SJCRH30 (cell line): ENCODE measurements around the gene BPIFB1. TPM values are rescaled to one million over a fixed set of nuclear protein-coding genes. Genes with fewer than 3 reads are reported as not detected.

Experiments
- DNase-seq, 2 experiments: peaks; one replicate each; pipeline ENCODE4 v3.0.0-alpha.2; 2015 to 2020
- H3K27ac ChIP-seq: fragments of 250-450 bp; sonication (Bioruptor Pico); 2 replicates; pipeline ENCODE4 v1.5.1; 2020; ENCODE audit warnings: mild to moderate bottlenecking, moderate library complexity
- H3K27me3 ChIP-seq: fragments of 250-450 bp; sonication (Bioruptor Pico); 2 replicates; pipeline ENCODE4 v1.5.1; 2020; ENCODE audit warnings: mild to moderate bottlenecking, moderate library complexity
- H3K36me3 ChIP-seq: fragments of 250-450 bp; sonication (Bioruptor Pico); 2 replicates; pipeline ENCODE4 v1.5.1; 2020; ENCODE audit warnings: mild to moderate bottlenecking, moderate library complexity
- H3K4me1 ChIP-seq: fragments of 250-450 bp; sonication (Bioruptor Pico); 2 replicates; pipeline ENCODE4 v1.5.1; 2020; ENCODE audit warnings: mild to moderate bottlenecking, moderate library complexity
- H3K4me3 ChIP-seq: fragments of 250-450 bp; sonication (Bioruptor Pico); 2 replicates; pipeline ENCODE4 v1.5.1; 2020; ENCODE audit warnings: mild to moderate bottlenecking, moderate library complexity
- H3K9me3 ChIP-seq: fragments of 250-450 bp; sonication (Bioruptor Pico); replicated peaks from 2 replicates; pipeline ENCODE4 v1.5.1; 2020; ENCODE audit warnings: mild to moderate bottlenecking, moderate library complexity
- total RNA-seq: library from RNA; depleted of rRNA; stranded (reverse); fragments of >200 nt; shearing (Covaris generic); gene quantifications from 2 replicates; pipeline ENCODE4 v1.2.3, GENCODE V29; 2014; rRNA removed

The BPIFB1 gene, protein sequence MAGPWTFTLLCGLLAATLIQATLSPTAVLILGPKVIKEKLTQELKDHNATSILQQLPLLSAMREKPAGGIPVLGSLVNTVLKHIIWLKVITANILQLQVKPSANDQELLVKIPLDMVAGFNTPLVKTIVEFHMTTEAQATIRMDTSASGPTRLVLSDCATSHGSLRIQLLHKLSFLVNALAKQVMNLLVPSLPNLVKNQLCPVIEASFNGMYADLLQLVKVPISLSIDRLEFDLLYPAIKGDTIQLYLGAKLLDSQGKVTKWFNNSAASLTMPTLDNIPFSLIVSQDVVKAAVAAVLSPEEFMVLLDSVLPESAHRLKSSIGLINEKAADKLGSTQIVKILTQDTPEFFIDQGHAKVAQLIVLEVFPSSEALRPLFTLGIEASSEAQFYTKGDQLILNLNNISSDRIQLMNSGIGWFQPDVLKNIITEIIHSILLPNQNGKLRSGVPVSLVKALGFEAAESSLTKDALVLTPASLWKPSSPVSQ
- total RNA-seq = not detected in 2 replicates

DNA sequence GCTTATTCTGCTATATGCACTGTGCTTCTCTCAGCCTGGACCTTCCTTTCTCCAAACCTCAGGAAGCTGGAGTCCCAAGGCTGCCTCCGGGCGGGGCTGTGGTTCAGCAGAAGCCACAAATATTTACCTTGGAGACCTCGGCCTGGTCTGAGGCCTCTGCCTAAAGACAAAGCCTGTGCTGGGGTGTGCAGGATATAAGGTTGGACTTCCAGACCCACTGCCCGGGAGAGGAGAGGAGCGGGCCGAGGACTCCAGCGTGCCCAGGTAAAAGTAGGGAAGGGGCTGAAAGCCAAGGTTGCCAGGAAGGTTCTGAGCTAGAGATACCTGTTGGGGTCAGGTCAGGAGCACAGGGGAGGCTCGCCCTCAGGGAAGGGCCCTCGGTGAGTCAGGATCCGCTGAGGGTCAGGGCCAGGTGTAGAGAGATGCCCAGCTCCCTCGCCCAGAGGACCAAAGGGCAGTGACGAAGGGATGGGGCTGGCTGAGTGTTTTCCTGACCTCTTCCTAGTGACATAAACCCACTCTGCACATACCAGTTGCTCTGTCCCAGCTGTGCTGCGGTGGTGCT, at the start of gene BPIFB1:
Gene BPIFB1, plus strand, starts transcription at position 224 of the 565 bp plus-strand sequence. CDS start 2,860 bp downstream, outside the sequence.
- no peaks in the 10 kb centered on the region for H3K4me1 ChIP-seq
- no peak for DNase-seq
- H3K36me3 ChIP-seq = no peaks in the 10 kb centered on the region
- H3K9me3 ChIP-seq = no peaks in the 10 kb centered on the region
- no peak within 1 kb of the TSS for H3K27ac ChIP-seq
- peaks cover 71% of the 10 kb centered on the region for H3K27me3 ChIP-seq
- no peak within 1 kb of the TSS for H3K4me3 ChIP-seq

DNA sequence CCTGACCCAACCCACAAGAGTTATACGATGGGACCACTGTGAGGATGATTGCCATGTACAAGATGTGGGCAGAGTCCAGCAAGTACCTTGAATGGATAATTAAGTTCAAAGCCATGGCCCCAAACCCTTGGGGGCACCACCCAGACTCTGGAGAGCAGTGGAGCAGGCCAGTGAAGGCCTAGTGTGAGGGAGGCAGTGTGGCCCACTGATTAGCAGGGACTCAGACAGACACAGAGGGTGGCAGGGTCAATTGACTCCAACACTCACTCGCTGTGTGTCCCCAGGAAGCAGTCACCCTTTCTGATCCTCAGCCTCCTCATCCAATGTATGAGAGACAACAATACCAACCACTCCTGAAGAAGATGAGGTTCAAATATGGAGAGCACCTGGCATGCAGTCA, 49.0 kb upstream of the BPIFB1 start:
- no peaks in the 10 kb centered on the region for H3K9me3 ChIP-seq
- no peak overlapping the region for H3K27ac ChIP-seq
- H3K4me1 ChIP-seq = no peaks in the 10 kb centered on the region
- no peaks in the 10 kb centered on the region for H3K36me3 ChIP-seq
- no peak for DNase-seq
- H3K4me3 ChIP-seq = no peak overlapping the region
- H3K27me3 ChIP-seq = peaks cover 11% of the 10 kb centered on the region; the same call in 1 of the 2 replicates

DNA sequence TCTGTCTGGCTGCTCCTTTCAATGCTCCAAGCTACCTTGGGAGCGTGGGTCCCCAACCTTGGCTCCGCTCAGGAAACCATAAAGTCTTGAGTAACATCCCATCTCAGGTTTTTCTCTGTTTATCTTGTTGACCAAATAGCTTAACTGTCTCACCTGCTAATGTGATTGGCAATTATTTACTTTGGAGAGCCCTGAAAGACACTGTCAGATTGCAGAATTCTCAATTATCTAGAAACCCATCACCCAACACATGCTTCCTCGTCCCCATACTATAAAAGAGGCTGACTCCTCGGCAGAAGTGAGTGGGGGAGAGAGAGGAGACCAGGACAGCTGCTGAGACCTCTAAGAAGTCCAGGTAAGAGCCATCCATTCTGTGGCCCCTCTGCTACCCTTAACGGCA, 47.3 kb upstream of the BPIFB1 start, which contains the start of gene BPIFA1:
Gene BPIFA1, plus strand, starts transcription at position 301 of the 400 bp plus-strand sequence. CDS start 1,716 bp downstream, outside the sequence.
- peaks cover 7% of the 10 kb centered on the region; the same call in 1 of the 2 replicates for H3K27me3 ChIP-seq
- no peaks in the 10 kb centered on the region for H3K4me1 ChIP-seq
- H3K9me3 ChIP-seq = no peaks in the 10 kb centered on the region

DNA sequence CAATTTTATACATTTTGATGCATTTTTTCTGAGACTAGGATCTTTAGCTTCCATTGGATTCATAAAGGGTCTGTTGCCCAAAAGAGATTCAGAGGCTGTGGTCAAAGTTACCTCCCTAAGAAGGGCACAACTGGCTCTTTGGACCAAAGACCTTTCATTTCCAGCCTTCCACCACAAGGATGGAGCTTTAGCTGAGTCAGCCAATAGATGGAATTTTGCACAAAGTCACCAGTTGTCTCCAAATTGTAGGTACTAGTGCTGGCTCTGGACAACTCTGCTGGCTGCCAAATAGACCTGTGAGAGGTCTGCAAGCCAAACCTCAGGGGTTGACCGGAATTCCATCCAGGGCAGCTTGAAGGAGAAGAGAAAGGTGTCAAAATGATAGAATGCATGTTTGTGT, 46.7 kb upstream of the BPIFB1 start:
- no peaks in the 10 kb centered on the region for H3K36me3 ChIP-seq
- no peak for DNase-seq
- no peak overlapping the region for H3K4me3 ChIP-seq
- H3K27me3 ChIP-seq = peaks cover 5% of the 10 kb centered on the region; the same call in 1 of the 2 replicates
- H3K27ac ChIP-seq = no peak overlapping the region
- no peaks in the 10 kb centered on the region for H3K4me1 ChIP-seq
- no peaks in the 10 kb centered on the region for H3K9me3 ChIP-seq

More for the DNA sequence above, 47.3 kb upstream of the BPIFB1 start, which contains the start of gene BPIFA1:
- Histone ChIP-seq H3K4me3 (no peak within 1 kb of the TSS), H3K36me3 (no peaks in the 10 kb centered on the region), H3K27ac (no peak within 1 kb of the TSS)
- no peak for DNase-seq

DNA sequence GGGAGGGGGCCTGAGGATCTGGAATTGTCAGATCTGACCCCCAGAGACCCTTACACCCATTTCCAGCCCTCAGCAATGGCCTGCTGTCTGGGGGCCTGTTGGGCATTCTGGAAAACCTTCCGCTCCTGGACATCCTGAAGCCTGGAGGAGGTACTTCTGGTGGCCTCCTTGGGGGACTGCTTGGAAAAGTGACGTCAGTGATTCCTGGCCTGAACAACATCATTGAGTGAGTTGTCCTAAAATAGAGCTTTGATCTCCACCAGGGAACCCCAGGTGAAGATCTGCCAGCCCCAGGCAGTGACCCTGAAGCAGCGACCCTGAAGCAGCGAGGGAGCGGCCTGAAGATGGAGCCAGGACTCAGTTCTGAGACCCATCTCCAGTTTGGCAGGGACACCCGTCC, 45.0 kb upstream of the BPIFB1 start:
- DNase-seq = no peak
- no peak overlapping the region for H3K27ac ChIP-seq
- no peaks in the 10 kb centered on the region for H3K9me3 ChIP-seq
- H3K4me3 ChIP-seq = no peak overlapping the region
- H3K36me3 ChIP-seq = no peaks in the 10 kb centered on the region
- peaks cover 5% of the 10 kb centered on the region; the same call in 1 of the 2 replicates for H3K27me3 ChIP-seq
- H3K4me1 ChIP-seq = no peaks in the 10 kb centered on the region

DNA sequence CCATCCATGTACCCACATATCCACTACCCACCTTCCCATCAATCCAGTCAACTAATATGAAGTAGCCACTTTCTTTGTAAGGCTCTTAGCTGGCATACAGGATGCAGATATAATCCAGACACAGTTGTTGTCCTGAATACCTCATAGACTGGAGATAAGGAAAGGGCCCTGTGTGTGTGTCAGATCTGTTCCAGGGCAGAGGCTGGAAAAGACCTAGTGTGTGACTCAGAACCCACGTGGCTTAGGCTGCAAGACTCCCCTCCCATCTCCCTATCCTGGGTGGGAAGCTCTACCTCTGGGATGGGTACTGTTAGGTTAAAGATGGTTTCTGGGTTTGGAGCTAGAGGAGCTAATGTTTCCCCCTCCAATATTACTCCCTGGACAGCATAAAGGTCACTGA, 43.6 kb upstream of the BPIFB1 start:
- Histone ChIP-seq H3K4me3 (no peak overlapping the region), H3K36me3 (no peaks in the 10 kb centered on the region), H3K9me3 (no peaks in the 10 kb centered on the region), H3K27me3 (0 out of 2 replicates have a peak, but pooled peaks cover 5% of the 10 kb centered on the region), H3K27ac (no peak overlapping the region), H3K4me1 (no peaks in the 10 kb centered on the region)
- DNase-seq = no peak

DNA sequence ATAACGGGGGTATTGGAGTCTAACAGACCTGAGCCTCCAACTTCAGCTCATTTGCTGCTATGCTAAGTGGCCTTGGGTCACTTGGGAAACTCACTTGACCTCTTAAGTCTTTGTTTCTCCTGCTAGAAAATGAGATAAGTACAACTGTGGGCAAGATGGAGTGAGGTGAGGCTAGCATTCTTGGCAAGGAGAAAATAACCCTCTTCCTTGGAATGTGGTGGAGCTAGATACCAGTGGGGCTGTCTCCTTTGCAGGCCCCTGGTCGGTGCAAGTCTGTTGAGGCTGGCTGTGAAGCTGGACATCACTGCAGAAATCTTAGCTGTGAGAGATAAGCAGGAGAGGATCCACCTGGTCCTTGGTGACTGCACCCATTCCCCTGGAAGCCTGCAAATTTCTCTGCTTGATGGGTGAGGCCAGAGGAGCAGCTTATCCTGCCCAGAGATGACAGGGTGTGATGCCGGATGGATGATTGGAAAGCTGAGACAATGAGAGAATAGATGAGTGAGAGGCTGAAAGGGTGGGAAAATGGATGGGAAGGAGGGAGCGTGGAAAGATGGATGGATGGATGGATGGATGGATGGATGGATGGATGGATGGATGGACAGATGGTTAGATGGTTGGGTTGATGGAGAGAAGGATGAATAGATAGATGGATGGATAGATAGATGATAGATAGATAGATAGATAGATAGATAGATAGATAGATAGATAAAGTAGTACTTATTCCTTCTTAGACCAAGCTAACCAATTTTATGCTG, 42.9 kb upstream of the BPIFB1 start:
- no peak for DNase-seq
- H3K36me3 ChIP-seq = no peaks in the 10 kb centered on the region

DNA sequence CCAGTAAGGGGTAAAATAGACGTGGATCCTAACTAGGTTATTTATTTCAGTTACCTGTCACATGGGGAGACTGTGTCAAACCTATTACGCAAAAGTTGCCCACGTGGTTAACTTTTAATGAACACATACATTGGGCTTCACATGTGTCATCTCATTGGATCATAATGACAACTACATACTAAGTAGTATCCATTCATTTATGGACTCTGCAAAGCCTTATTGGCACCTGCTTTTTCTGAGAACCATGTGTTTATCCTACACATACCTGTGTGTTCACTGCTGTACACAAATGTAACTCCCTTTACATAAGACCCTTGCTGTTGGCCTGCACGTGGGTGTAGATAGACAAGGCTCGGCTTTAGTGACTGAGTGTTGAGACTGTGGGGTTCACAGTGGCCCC, 42.1 kb upstream of the BPIFB1 start:
- Histone ChIP-seq H3K4me1 (no peaks in the 10 kb centered on the region), H3K27me3 (no peaks in the 10 kb centered on the region), H3K36me3 (no peaks in the 10 kb centered on the region), H3K9me3 (no peaks in the 10 kb centered on the region), H3K4me3 (no peak overlapping the region), H3K27ac (no peak overlapping the region)
- no peak for DNase-seq

More for the DNA sequence above, 42.9 kb upstream of the BPIFB1 start:
- H3K4me1 ChIP-seq = no peaks in the 10 kb centered on the region
- H3K27me3 ChIP-seq = 0 out of 2 replicates have a peak, but pooled peaks cover 3% of the 10 kb centered on the region
- H3K27ac ChIP-seq = no peak overlapping the region
- H3K4me3 ChIP-seq = no peak overlapping the region
- no peaks in the 10 kb centered on the region for H3K9me3 ChIP-seq

DNA sequence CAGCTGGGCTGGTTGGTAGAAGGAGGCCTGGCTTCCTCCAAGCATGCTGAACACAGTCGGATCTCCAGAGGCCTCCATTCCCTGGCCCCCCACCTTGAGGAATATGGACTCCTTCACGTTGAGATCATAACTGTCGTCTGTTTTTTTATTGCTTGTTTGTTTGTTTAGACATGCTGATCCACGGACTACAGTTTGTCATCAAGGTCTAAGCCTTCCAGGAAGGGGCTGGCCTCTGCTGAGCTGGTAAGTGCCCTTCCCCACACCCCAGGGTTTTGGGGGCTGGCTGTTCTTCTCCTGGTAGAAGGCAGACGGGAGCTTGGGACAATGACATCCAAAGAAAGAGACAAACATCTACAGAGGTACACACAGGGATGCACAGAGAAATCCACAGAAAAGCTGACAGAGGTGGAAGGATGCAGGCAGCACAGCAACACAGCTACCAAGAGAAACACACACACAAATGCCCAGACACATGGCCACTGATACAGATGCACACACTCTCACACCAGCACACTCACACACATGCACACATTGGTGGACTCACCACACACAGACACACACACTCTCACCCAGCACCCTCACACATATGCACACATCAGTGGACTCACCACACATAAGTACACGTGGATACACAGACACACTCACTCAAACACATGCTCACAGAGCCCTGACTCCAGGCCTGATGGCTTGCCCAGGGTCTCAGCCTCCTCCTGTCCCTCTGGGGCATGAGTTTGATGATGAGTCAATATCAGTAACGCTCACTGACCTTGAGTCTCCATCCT, 40.5 kb upstream of the BPIFB1 start:
- H3K4me3 ChIP-seq = no peak overlapping the region
- H3K9me3 ChIP-seq = no peaks in the 10 kb centered on the region
- H3K27me3 ChIP-seq = no peaks in the 10 kb centered on the region
- no peaks in the 10 kb centered on the region for H3K4me1 ChIP-seq
- H3K27ac ChIP-seq = no peak overlapping the region
- DNase-seq = no peak
- H3K36me3 ChIP-seq = no peaks in the 10 kb centered on the region

DNA sequence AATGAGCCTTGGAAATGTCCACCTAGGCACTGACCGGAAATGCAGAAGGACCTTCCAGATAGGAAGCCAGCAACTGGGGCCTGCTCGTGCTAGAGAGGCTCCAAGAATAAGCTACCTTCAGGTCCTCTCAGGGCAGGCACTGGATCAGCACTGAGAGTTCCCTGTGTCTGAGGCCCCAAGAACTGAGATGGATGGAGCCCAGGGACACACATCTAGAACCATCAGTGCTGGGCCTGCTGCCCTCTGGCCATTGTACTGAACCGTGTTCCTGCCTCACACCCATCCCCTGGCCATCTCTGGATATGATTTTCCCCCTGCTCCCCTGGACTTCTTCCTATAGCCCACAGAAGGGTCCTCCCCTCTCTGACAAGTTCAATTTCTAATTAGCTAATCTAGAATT, 36.9 kb upstream of the BPIFB1 start:
- no peak for DNase-seq

DNA sequence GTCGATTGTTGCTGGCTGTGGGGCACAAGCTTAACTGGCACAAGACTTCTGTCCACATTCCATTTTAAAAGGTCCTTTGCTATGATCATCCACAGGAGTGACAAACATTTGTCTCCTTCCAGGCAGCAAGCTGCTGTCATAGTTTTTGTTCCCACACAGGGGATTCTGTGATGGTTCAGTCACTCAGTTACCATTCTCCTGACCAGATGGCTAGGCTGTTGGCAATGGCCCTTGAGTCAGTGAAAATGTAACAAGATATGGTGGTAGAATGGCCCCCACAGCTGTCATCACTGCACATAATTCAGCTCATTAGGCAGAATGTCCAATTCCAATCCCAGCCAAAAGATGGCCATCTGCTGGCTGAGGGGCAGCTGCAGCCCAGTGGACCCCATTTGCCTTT, 33.6 kb upstream of the BPIFB1 start:
- Histone ChIP-seq H3K4me3 (no peak overlapping the region), H3K4me1 (no peaks in the 10 kb centered on the region), H3K27me3 (no peaks in the 10 kb centered on the region), H3K36me3 (no peaks in the 10 kb centered on the region), H3K27ac (no peak overlapping the region), H3K9me3 (no peaks in the 10 kb centered on the region)
- peak; percentile 17 to 22 for DNase-seq

More for the DNA sequence above, 36.9 kb upstream of the BPIFB1 start:
- Histone ChIP-seq H3K27me3 (no peaks in the 10 kb centered on the region), H3K36me3 (no peaks in the 10 kb centered on the region), H3K27ac (no peak overlapping the region), H3K4me1 (no peaks in the 10 kb centered on the region), H3K4me3 (no peak overlapping the region), H3K9me3 (no peaks in the 10 kb centered on the region)

DNA sequence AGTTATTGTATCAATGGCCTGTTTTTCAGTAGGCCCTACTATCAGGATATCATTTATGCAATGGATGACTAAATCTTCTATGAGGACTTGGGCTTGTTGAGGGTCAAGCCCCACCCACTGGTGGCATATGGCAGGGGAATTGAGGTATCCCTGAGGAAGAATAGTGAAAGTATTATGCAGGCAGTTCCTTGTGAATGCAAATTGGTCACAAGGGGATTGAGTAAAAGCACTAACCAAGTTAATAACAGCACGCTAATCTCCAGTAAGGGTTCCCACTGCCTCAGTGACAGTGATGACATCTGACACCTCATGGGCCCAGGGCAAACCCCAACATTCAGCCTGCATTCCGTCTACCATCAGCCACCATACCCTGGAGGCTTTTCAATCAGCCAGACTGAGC, 32.3 kb upstream of the BPIFB1 start:
- no peaks in the 10 kb centered on the region for H3K9me3 ChIP-seq
- H3K4me1 ChIP-seq = no peaks in the 10 kb centered on the region
- no peaks in the 10 kb centered on the region for H3K36me3 ChIP-seq
- H3K27me3 ChIP-seq = no peaks in the 10 kb centered on the region
- H3K4me3 ChIP-seq = no peak overlapping the region
- no peak for DNase-seq
- H3K27ac ChIP-seq = no peak overlapping the region

DNA sequence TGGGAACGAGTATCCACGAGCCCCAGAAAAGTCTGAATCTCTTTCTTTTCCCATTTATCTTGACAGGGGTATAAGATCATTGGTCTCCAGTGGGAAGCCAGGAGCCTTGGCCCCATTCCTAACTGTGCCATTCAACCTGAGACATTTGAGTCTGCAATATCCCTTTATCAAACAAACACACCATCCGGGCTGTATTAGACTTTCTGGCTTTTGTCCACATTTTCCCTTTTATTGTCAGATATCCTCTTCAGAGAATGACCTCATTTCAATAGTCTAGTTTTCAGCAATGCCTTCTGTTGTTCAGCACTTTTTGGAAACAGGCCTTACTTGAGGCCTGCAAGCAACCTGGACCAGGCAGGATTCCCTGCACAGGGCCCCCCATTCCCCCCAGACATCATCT, 31.5 kb upstream of the BPIFB1 start:
- Histone ChIP-seq H3K27me3 (no peaks in the 10 kb centered on the region), H3K9me3 (no peaks in the 10 kb centered on the region), H3K4me1 (no peaks in the 10 kb centered on the region), H3K36me3 (no peaks in the 10 kb centered on the region), H3K4me3 (no peak overlapping the region), H3K27ac (no peak overlapping the region)
- no peak for DNase-seq

DNA sequence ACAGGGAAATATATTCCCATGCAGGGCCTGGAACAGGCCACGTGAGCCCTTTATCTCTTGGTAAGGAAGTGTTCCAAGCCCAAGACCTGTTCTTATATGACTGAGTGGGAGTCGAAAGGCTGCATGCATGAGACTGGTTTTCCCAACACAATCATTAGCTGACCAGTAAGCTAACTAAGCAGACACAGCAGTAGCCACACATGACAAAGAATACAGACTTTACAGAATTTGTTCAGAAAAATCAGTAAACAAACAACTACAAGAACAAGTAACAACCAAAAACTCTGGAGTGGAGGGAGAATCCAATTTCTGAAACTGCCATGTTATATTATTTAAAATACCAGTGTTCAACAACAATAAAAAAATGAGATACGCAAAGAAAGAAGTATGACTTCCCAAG, 30.6 kb upstream of the BPIFB1 start:
- DNase-seq = no peak
- H3K27me3 ChIP-seq = no peaks in the 10 kb centered on the region
- no peak overlapping the region for H3K27ac ChIP-seq
- H3K4me3 ChIP-seq = no peak overlapping the region
- H3K36me3 ChIP-seq = no peaks in the 10 kb centered on the region
- H3K9me3 ChIP-seq = no peaks in the 10 kb centered on the region
- H3K4me1 ChIP-seq = no peaks in the 10 kb centered on the region
